ENCODE data around the gene OXER1. TPM values are rescaled to one million over a fixed set of nuclear protein-coding genes. Genes with fewer than 3 reads are reported as not detected.
"Not testable (repeated sequence)": the region's sequence is repeated elsewhere in the genome, so short reads cannot be mapped to it uniquely, and the experiment has no call there.

OXER1 gene
- polyA plus RNA-seq, 4 donors = 5.6 to 11.8 (median 6.4) TPM

DNA sequence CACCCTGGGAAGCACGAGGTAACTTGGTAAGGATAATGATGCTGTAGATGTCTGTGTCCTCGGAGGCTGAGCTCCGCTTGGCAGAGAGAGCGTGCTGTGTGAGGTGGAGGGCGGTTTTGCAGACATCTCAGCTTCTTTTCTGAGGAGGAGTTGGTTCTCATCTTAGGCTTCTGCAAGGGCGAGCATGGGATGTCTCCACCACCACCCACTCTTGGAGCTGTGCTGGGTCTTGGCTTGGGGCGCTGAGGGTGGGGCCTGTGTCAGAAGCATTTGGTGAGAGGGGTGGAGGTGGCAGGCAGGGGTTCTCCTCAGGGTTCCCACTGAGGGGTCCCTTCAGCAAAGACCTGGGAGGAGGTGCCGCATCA, 9.2 kb downstream of the OXER1 start:
- no peak for DNase-seq (ENCODE audit: low read depth in 4 of 4, low spot score in 3 of 4)

DNA sequence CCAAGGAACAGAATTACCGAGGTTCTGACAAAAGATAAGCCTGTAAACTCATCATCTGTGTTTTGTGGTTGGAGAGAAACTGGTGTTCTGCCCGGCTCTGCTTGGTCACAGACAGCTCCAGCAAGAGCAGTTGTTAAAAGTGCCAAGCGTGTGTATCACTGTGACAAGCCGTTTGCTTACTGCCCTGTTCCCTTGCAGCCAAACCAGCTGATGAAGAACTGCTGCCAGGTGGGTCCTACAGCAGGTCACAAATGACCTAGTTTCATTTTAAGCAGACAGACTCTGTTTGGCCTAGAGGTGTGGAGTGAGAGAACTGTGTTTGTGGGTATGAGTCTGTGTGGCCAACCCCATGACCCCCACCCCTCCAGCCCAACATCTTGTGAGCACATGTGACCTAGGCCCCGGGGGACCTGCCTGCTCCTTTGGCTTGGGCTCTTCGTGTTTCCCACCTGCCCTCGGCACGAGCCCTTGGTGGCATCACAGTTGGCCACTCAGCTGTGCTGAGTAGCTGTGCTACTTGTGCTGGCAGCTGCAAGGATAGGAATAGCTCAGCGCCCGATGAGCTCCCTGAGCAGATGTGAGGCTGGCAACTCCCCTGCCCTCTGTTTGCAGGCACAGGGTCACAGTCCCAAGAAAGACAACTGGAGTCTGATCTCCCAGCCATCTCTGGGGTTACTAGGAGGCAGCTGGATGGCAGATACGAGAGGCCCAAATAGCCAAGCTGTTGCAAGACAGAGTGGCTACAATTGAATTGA, 9.7 kb downstream of the OXER1 start:
- DNase-seq (ENCODE audit: low read depth in 4 of 4, low spot score in 3 of 4) = no peak

DNA sequence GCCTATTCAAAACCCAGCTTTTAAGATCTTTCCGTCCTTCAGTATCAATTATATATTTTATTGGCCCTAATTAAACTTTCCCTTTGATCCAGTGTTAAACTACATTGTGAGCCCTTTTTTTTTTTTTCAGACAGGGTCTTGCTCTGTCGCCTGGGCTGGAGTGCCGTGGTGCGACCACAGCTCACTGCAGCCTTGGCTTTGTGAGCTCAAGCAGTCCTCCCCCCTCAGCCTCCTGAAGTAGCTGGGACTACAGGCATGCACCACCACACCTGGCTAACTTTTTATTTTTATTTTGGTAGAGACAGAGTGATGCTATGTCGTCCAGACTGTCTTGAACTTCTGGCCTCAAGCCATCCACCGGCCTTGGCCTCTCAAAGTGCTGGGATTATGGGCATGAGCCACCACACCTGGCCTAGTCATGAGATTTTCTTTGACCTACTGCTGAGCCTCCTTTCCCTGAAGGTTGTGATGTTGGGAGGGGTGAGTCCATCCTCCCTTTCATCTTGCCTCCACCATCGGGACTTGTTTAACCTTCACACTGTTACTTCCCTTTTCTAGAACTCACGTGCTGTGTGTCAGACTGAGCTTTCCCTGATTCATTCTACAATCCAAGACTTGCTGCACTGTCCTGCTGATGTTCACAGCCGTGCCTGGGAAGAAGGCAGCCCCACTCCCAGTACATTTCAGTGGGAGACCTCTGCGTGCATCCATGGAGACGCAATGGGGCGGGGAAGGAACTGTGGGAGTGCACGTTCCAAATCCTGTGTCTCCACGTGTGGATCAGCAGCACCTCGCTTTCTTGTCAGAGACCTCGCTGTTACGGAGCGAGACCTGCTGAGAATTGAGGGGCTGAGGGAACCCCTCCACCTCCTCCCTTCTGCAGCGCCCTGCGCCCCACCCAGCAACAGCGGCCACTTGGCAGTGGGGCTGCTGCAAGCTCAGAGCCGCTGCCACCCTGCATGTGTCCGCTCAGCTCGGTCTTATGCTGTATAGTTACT, 10.8 kb downstream of the OXER1 start:
- no peak for DNase-seq (ENCODE audit: low read depth in 4 of 4, low spot score in 3 of 4)

DNA sequence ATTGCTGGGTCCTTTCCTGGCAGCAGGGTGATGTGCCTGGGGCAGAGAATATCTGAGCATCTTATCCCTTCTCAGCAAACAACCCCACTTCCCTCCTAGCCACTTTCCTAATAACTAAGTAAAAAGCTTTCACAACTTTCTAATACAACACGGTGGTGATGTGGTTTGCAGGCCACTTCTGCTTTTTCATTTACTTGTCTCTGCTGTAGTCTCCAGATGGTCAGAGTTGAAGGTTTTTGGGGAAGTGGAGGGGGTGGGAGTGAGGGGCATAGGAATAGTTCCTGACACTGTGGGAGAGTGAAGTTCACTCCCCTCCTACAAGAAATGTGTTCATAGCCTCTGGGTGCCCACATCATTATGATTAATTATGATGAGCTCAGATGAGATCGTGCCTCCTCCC, 11.6 kb downstream of the OXER1 start:
- DNase-seq (ENCODE audit: low read depth in 4 of 4, low spot score in 3 of 4) = no peak

DNA sequence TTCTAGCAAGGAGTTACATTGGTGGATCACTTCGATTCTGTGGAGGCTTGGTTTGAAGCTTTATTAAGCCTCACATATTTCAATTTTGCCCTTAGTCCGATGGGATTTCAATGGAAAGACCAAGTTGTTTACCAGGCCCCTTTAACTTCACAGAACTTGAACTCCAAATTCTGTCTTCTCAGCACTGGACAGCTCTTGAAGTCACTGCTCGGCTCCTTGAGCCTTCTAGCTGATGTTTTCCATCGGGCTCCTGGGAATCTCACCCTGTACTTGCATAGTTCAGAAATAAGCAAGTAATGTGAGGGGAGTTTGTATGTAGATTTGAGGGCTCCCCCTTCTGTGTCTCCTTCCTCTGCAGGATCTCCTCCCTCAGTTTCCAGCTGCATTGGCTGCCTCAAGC, 15.1 kb downstream of the OXER1 start:
- no peak for DNase-seq (ENCODE audit: low read depth in 4 of 4, low spot score in 3 of 4)

DNA sequence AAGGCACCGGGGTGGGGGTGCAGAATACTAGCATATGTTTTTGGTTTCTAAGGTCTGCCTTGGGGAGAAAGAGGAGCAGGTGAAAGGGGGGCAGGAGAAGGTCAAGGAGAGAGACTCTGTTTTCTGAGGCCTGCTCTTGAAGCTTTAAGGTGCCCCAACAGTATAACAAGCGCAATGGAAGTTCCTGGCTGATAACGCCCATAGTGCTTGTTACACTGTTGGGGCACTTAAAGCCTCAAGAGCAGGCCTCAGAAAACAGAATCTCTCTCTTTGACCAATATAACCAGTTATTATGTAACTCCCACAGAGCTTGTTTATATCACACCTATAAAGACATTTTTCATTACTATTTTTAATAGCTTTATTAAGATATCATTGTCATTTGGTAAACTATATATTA, 16.5 kb downstream of the OXER1 start:
- DNase-seq (ENCODE audit: low read depth in 4 of 4, low spot score in 3 of 4) = no peak

DNA sequence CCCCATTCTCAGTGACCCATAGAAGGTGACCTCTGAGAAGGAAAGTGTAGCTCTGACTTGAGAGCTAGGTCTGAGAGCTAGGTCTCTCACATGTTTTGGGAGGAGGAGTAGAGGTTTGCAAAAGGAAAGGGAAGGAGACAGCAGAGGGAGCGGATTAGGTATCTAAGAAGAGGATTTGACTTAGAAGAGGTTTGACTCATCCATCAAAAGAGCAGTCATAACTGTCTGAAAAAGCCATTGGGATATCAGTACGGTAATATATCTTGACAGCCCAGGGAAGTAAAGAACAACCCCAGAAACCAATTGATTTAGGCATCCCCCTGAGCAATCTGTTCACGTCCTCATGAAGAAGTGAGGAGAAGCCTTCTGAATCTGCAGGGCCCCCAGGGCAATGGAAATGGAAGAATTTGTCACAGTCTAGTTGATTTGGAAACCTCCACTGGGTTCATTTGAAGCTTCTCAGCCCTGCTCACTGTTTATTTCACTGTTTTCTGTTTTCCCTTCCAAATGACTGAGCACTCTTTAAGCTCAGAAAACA, 19.3 kb downstream of the OXER1 start:
- no peak for DNase-seq (ENCODE audit: low read depth in 4 of 4, low spot score in 3 of 4)

DNA sequence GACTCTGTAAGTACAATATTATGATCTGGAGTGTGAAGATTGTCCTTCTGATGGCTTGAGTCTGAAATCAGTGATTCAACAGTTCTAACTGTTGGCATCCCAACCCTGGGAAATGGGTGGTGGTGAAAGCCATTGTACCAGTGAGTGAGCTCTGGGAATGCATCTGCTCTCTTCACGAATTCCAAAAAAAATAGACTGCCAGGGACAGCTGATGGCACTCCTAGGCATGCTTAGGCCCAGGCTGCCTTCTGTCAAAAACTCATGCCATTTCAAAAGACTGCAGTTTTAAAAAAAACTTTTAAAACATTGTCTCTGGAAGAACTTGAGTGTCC, 20.3 kb downstream of the OXER1 start:
- DNase-seq (ENCODE audit: low read depth in 4 of 4, low spot score in 3 of 4) = no peak

DNA sequence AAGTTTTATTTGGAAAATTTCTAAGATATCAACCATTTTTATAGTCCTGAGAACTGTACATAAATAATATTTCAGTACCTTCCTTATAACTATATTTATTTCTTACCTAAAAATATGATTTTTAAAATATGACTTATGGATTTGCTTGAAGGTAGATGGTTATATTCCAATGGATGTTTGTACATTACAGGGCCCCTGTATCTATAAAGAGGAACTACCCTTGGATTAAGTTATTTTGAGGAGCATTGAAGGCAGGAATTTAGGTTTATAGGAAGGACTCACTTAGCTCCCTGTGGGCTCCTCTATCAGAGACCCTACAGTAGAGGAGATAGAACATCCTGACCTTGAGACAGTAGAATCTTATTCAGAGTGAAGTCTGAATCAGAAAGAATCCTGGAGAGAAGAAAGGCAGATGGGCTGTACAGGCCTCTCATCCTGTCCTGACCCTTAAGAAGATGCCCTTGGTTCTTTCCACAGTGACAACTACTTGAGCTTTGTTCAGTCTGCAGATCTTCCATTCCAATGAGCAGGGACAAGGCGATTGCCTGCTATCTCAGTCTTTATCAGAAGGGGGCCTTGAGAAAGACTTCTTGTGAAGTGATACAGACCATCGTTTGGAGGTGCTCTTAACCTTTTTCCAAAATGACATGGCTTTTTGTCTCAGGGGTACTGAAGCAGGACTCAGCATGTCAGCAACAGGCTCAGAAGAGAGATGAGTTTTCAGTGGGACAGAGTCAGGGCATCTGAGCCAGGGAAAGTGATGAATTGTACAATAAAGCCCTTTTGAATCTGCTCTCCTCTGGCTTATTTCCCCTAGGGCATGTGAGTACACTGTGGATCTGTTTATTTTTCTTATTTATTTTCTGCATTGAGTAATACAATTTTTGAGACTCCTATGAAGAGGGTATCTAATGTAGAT, 20.9 kb downstream of the OXER1 start:
- DNase-seq (ENCODE audit: low read depth in 4 of 4, low spot score in 3 of 4) = no peak

DNA sequence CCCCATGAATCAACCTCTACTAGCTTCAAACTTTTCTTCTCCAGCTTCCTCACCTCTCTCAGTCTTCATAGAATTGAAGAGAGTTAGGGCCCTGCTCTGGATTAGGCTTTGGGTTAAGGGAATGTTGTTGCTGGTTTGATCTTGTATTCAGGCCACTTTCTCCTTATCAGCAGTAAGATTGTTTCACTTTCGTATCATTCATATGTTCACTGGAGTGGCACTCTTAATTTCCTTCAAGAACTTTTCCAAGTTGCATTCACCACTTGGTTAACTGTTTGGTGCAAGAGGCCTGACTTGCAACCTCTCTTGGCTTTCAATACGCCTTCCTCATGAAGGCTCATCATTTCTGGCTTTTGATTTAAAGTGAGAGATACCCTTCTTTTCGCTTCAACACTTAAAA, 22.8 kb downstream of the OXER1 start:
- DNase-seq (ENCODE audit: low read depth in 4 of 4, low spot score in 3 of 4) = no peak

DNA sequence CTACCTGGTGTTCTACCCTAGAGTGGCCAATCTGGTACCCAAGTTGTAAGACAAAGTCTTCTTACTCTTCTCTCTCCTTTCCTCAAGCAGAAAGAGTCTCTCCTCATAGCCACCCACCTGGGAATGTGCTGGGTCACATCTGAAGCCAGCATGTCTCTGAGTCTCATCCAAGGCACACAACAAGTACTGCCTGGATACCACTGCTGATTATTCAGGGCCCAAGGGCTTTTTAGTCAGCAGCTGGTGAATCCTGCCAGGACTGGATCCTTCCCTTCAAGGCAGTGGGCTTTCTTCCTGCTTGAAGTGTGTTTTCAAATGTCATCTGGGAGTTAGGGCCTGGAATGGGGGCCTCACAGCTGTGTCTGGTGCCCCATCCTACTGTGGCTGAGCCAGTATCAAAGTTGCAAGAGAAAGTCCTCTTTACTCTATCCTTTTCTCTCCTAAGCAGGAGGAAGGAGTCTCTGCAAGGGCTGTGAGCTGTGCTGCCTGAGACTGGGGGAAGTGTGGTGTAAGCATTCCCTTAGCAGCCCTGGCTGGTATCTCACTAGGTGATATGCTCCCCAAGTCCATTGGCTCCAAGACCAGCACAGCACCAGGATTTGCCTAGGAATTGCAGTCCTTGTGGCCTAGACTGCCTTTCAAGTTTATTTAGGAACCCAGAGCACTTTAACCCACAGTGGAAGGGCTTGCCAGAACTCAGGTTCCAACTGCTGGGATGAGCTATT, 27.2 kb downstream of the OXER1 start:
- no peak for DNase-seq (ENCODE audit: low read depth in 4 of 4, low spot score in 3 of 4)

DNA sequence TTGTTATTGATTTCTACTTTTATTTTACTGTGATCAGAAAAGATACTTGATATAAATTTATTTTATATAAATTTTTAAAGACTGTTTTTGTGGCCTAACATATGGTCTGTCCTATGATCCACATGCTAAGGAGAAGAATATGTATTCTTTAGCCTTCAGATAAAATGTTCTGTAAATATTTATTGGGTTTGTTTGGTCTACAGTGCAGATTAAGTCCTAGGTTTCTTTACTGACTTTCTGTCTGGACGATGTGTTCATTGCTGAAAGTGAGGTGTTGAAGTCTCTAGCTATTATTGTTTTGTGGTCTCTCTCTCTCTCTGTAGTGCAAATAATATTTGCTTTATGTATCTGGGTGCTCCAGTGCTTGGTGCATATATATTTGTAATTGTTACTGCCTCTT, 30.1 kb downstream of the OXER1 start:
- no peak for DNase-seq (ENCODE audit: low read depth in 4 of 4, low spot score in 3 of 4)

DNA sequence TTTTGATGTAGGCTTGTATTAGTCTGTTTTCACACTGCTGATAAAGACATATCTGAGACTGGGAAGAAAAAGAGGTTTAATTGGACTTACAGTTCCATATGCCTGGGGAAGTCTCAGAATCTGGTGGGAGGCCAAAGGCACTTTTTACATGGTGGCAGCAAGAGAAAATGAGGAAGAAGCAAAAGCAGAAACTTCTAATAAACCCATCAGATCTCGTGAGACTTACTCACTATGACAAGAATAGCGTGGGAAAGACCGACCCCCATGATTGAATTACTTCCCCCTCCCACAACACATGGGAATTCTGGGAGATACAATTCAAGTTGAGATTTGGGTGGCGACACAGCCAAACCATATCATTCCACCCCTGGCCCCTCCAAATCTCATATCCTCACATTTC, 32.6 kb downstream of the OXER1 start:
- DNase-seq (ENCODE audit: low read depth in 4 of 4, low spot score in 3 of 4) = not testable (repeated sequence)

DNA sequence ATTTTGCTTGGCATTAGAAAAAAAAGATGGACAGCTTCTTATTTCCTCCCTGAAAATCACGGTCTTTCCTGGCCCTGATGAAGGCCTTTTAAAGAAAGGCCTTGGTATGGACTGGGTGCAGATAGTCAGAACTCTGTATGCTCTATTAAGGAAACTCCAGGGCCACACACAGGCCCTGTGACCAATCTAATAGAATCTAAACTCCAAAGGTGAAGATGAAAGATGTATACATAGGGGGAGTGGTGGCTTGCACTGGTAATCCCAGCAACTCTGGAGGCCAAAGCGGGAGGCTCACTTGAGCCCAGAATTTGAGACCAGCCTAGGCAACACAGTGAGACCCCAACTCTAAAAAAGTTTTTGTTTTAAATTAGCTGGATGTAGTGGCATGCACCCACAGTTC, 37.3 kb downstream of the OXER1 start:
- DNase-seq (ENCODE audit: low read depth in 4 of 4, low spot score in 3 of 4) = no peak

DNA sequence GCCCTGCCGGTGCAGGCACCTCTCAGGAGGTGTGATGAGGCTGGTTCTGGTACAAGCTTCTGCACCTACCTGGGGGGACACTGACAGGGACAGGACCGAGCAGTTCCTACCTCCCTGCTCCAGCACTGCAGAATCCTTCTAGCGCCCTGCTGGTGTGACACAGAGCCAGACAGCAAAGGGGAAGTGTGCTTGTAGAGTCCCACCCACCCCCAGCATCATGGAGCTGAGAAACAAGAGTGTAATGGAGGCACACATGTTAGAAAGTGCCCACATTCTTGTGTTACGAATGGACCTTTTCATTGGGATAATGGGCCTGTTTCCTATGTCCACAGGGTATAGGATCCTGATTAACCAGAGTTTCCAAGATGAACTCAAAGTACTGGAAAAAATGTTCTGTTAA, 38.3 kb downstream of the OXER1 start:
- no peak for DNase-seq (ENCODE audit: low read depth in 4 of 4, low spot score in 3 of 4)

DNA sequence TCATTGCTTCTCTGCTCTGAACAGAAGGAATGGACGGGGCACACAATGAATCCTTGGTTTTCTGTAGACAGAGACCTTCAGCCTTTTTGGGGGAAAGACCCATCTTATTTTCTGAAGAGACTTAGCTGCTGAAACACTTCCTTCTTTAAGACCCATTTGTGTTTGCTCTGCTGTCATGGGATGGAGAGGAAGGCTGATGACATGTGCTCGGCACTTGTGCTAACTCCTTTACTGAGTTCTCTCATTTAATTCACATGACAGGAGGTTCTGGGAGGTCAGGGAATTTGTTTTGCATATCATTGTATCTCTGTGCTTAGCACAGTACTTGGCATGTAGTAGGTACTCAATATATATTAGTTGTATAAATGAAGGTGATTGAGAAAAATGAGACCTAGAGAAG, 39.0 kb downstream of the OXER1 start:
- no peak for DNase-seq (ENCODE audit: low read depth in 4 of 4, low spot score in 3 of 4)

DNA sequence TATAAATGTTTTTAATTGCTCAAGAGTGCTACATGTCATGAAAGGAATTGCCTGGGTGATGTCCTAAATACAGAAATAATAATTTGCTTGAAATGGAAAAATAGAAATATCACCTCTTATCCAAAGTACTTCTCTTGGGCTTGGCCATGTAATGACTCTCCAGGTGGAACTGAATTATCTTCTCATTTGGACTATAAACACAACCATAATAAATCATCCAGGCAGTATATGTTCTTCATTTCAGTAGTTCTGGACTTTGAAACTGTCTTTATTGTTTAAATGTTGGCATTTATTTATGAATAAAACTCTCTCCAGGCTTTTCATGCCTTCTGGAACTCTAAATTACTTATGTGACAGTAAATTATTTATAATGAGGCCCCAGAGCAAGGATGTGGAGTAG, 40.5 kb downstream of the OXER1 start:
- no peak for DNase-seq (ENCODE audit: low read depth in 4 of 4, low spot score in 3 of 4)

DNA sequence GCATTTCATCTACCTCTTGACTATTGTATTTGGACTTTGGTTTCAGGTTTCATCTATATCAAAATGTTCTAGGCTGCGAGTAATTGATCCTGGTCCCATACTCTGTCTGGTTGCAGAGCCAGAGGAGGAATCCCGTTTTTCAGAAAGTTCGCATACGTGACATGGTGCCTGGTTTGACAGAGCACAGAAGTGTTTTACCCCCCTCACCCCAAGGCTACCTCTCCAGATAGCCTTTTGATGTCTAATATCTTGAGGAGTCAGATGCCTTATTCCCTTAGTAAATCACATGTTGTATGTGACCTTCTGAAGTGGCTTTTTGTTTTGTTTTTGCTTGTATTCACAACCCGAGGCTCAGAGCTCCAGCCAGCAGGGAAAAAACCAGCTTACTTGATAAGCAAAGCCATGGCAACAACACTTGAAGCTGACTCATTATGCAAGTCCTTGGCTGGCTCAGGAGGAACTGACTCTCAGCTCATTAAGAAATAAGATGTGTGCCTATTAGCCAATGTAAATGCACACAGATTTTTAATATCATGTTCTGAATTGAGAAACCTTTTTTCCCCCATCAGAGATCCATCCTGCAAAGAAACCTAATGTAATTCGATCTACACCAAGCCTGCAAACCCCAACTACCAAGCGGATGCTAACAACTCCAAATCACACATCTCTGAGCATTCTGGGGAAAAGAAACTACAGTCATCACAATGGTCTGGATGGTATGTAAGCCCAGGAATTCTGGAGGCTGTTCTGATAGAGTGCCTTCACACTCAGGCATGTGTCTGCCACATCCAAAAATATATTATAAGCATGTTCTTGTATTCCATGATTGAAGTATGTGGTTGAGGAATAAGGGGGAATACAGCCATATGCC, 41.4 kb downstream of the OXER1 start:
- peak in 3 of 4 donors; percentile 10 to 22 (median 19) for DNase-seq (ENCODE audit: low read depth in 4 of 4, low spot score in 3 of 4)

DNA sequence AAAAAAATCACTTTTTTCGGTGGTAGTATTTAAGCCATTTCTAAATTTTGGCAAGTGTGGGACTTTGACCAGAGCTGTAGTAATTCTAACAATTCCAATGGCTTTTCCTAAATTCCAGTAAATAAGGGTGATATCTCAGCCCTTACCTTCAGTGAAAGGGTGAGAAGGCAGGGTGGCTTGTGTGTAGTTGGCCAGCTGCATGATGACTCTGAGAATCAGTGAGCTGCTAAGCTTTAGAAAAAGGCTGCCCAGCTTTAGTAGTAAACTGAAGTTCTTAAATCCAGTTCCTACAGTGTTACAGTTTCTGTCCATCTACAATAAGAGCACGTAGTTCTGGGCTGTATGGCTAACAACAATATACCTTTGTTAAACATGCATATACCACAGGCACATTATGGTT, 42.0 kb downstream of the OXER1 start:
- no peak for DNase-seq (ENCODE audit: low read depth in 4 of 4, low spot score in 3 of 4)

All from left renal pelvis (tissue), 4 donors.